DOHH2 (cell line): Measurements from ENCODE around the gene TNFAIP3.

Source experiments
- H3F3A ChIP-seq: fragments of 200-600 bp; sonication (generic), shearing (Covaris generic); 2 replicates; pipeline ENCODE4 v1.6.0; 2016; ENCODE audit warnings: antibody characterized with exemption, mild to moderate bottlenecking; ENCODE audit not compliant: control insufficient read depth, insufficient read depth
- H3K27ac ChIP-seq: fragments of 200-600 bp; sonication (generic); 2 replicates; pipeline ENCODE4 v1.5.1; 2014; ENCODE audit warnings: low read depth, mild to moderate bottlenecking, low read length, moderate library complexity
- H3K27me3 ChIP-seq: fragments of 200-600 bp; sonication (generic); 2 replicates; pipeline ENCODE4 v1.6.1; 2014; ENCODE audit warnings: mild to moderate bottlenecking, low read length, mixed read lengths; ENCODE audit not compliant: control insufficient read depth
- H3K36me3 ChIP-seq: fragments of 200-600 bp; sonication (generic); 2 replicates; pipeline ENCODE4 v1.6.1; 2014; ENCODE audit warnings: mild to moderate bottlenecking, low read length, moderate library complexity, mixed read lengths; ENCODE audit not compliant: control insufficient read depth
- H3K4me1 ChIP-seq: fragments of 200-600 bp; sonication (generic); 2 replicates; pipeline ENCODE4 v1.6.1; 2014; ENCODE audit warnings: mild to moderate bottlenecking, low read length, mixed read lengths; ENCODE audit not compliant: control insufficient read depth
- H3K4me2 ChIP-seq: fragments of 200-600 bp; sonication (generic); 2 replicates; pipeline ENCODE4 v1.6.0; 2014; ENCODE audit warnings: mild to moderate bottlenecking, low read length, moderate library complexity
- H3K4me3 ChIP-seq: fragments of 200-600 bp; sonication (generic); 2 replicates; pipeline ENCODE4 v1.5.1; 2014; ENCODE audit warnings: mild to moderate bottlenecking, low read length, mixed read lengths
- H3K79me2 ChIP-seq: fragments of 200-600 bp; sonication (generic); 2 replicates; pipeline ENCODE4 v1.6.1; 2014; ENCODE audit warnings: mild to moderate bottlenecking, low read length, mixed read lengths; ENCODE audit not compliant: control insufficient read depth
- H3K9me2 ChIP-seq: fragments of 200-600 bp; sonication (generic); replicated peaks from 2 replicates; pipeline ENCODE4 v1.6.1; 2014; ENCODE audit warnings: mild to moderate bottlenecking, low read length, mixed read lengths; ENCODE audit not compliant: control insufficient read depth
- H3K9me3 ChIP-seq: fragments of 200-600 bp; sonication (generic); 2 replicates; pipeline ENCODE4 v1.6.1; 2014; ENCODE audit warnings: antibody characterized with exemption, low read length, mixed read lengths; ENCODE audit not compliant: control insufficient read depth, insufficient read depth
- H4K20me1 ChIP-seq: fragments of 200-600 bp; sonication (generic); 2 replicates; pipeline ENCODE4 v1.6.0; 2014; ENCODE audit warnings: low read depth, mild to moderate bottlenecking, antibody characterized with exemption, low read length, moderate library complexity; ENCODE audit not compliant: control insufficient read depth, insufficient read depth
- CTCF ChIP-seq: fragments of 200-600 bp; sonication (generic); IDR thresholded peaks from one replicate; pipeline ENCODE4 v1.5.1; 2014; ENCODE audit warnings: antibody characterized with exemption, mild to moderate bottlenecking, low read depth, low read length; ENCODE audit not compliant: poor library complexity, severe bottlenecking
- EZH2phosphoT487 ChIP-seq: fragments of 200-600 bp; sonication (generic); IDR thresholded peaks from 2 replicates; pipeline ENCODE4 v1.6.1; 2017; ENCODE audit warnings: borderline replicate concordance, mild to moderate bottlenecking, antibody characterized with exemption, low read length, moderate library complexity, mixed read lengths

TNFAIP3 gene

GRCh38 chr6:137910843-137911456 lies 43.9 kb downstream of the TNFAIP3 start:
- H3K27me3 ChIP-seq = peaks cover 42% of the 10 kb centered on the region
- H3K4me2 ChIP-seq = no peak overlapping the region
- H3K4me1 ChIP-seq = no peaks in the 10 kb centered on the region

DNA sequence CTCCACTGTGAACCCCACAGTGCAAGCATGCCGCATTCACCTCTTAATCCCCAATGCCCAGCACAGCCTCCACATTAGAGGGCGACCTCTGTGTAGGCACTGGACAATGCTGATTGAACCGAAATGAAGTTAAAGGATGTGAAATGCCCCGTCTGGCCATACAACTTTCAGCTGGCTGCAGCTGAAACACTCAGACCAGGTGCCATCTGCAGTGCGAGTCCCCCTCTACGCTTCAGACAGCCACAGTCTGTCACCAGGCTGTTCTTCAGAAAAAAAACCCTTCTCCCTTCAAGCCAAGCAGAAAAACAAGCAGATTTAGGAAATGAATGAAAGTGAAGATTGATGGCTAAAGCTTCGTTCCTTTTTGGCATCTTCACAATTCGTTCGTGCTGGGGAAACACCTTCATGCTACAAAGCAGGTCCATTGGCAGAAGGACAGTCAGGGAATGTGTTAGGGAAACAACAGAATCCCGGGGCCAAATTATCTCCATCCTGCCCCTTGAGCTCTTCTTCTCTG lies 44.7 kb downstream of the TNFAIP3 start:
- peaks cover 42% of the 10 kb centered on the region for H3K27me3 ChIP-seq

More at GRCh38 chr6:137910843-137911456, 43.9 kb downstream of the TNFAIP3 start:
- no peaks in the 10 kb centered on the region for H3K36me3 ChIP-seq
- no peaks in the 10 kb centered on the region for H4K20me1 ChIP-seq
- H3K79me2 ChIP-seq = no peaks in the 10 kb centered on the region
- H3K4me3 ChIP-seq = no peak overlapping the region
- H3F3A ChIP-seq = no peaks in the 10 kb centered on the region
- peaks cover 8% of the 10 kb centered on the region for H3K9me3 ChIP-seq
- TF ChIP-seq EZH2phosphoT487 (no peak), CTCF (no peak)
- H3K9me2 ChIP-seq = no peaks in the 10 kb centered on the region
- H3K27ac ChIP-seq = no peak overlapping the region

GRCh38 chr6:137912813-137913212 lies 45.8 kb downstream of the TNFAIP3 start:
- Histone ChIP-seq H3K79me2 (no peaks in the 10 kb centered on the region), H3K4me3 (no peak overlapping the region), H3K4me2 (no peak overlapping the region), H3K9me2 (no peaks in the 10 kb centered on the region), H3K4me1 (no peaks in the 10 kb centered on the region), H3K9me3 (peaks cover 8% of the 10 kb centered on the region), H4K20me1 (no peaks in the 10 kb centered on the region), H3F3A (no peaks in the 10 kb centered on the region), H3K36me3 (no peaks in the 10 kb centered on the region), H3K27ac (no peak overlapping the region), H3K27me3 (peaks cover 43% of the 10 kb centered on the region)
- TF ChIP-seq EZH2phosphoT487 = no peak

More for the DNA sequence above, 44.7 kb downstream of the TNFAIP3 start:
- Histone ChIP-seq H4K20me1 (no peaks in the 10 kb centered on the region), H3K4me2 (no peak overlapping the region), H3K4me3 (no peak overlapping the region), H3K79me2 (no peaks in the 10 kb centered on the region), H3F3A (no peaks in the 10 kb centered on the region), H3K4me1 (no peaks in the 10 kb centered on the region), H3K9me2 (no peaks in the 10 kb centered on the region), H3K9me3 (peaks cover 8% of the 10 kb centered on the region), H3K36me3 (no peaks in the 10 kb centered on the region), H3K27ac (no peak overlapping the region)
- TF ChIP-seq CTCF (no peak), EZH2phosphoT487 (no peak)

GRCh38 chr6:137913434-137913833 lies 46.4 kb downstream of the TNFAIP3 start:
- Histone ChIP-seq H3F3A (no peaks in the 10 kb centered on the region), H3K79me2 (no peaks in the 10 kb centered on the region), H3K4me3 (no peak overlapping the region), H3K36me3 (no peaks in the 10 kb centered on the region), H3K4me2 (no peak overlapping the region), H3K27me3 (peaks cover 45% of the 10 kb centered on the region), H3K9me3 (peaks cover 8% of the 10 kb centered on the region), H3K27ac (no peak overlapping the region), H4K20me1 (no peaks in the 10 kb centered on the region), H3K9me2 (no peaks in the 10 kb centered on the region), H3K4me1 (no peaks in the 10 kb centered on the region)
- TF ChIP-seq EZH2phosphoT487 = no peak
